HepG2 (cell line): ENCODE data around the gene PRR15L. TPM values are rescaled to one million over a fixed set of nuclear protein-coding genes. Genes with fewer than 3 reads are reported as not detected.

ENCODE experiments used
- CC2D1A ChIP-seq: sonication (generic); formaldehyde crosslinking; IDR thresholded peaks from 2 replicates; pipeline ENCODE4 v1.8.1; 2023; ENCODE audit warnings: mild to moderate bottlenecking, missing genetic modification reagents
- DNMT3B ChIP-seq: conservative IDR thresholded peaks from 2 replicates; pipeline ENCODE4 v1.6.1; 2016; ENCODE audit warnings: missing biosample characterization, control low read depth
- DR1 ChIP-seq: sonication (generic); formaldehyde crosslinking; IDR thresholded peaks from 2 replicates; pipeline ENCODE4 v1.8.0; 2021; ENCODE audit warnings: mild to moderate bottlenecking, missing genetic modification reagents, inconsistent platforms
- ERF ChIP-seq: IDR thresholded peaks from 2 replicates; pipeline ENCODE4 v1.6.1; 2018; ENCODE audit warnings: missing biosample characterization, missing genetic modification reagents
- HOXA5 ChIP-seq: sonication (generic); formaldehyde crosslinking; IDR thresholded peaks from 2 replicates; pipeline ENCODE4 v1.4.0; 2020; ENCODE audit warnings: missing genetic modification reagents
- KDM4B ChIP-seq: sonication (generic); formaldehyde crosslinking; IDR thresholded peaks from 2 replicates; pipeline ENCODE4 v1.4.0; 2020; ENCODE audit warnings: missing genetic modification reagents
- NFYB ChIP-seq: sonication (generic); formaldehyde crosslinking; IDR thresholded peaks from 2 replicates; pipeline ENCODE4 v1.4.0; 2020; ENCODE audit warnings: missing genetic modification reagents
- PHF5A ChIP-seq: IDR thresholded peaks from one replicate; pipeline ENCODE4 v1.6.1; 2018; ENCODE audit warnings: low read depth, missing genetic modification reagents; ENCODE audit not compliant: unreplicated experiment
- POLR2G ChIP-seq: fragments of 200-400 bp; formaldehyde crosslinking; IDR thresholded peaks from 2 replicates; pipeline ENCODE4 v1.6.1; 2018; ENCODE audit warnings: mild to moderate bottlenecking, low read depth, low read length, moderate library complexity
- SETDB1 ChIP-seq: sonication (generic); formaldehyde crosslinking; IDR thresholded peaks from 2 replicates; pipeline ENCODE4 v1.5.1; 2020; ENCODE audit warnings: missing genetic modification reagents, mild to moderate bottlenecking, borderline replicate concordance
- SUZ12 ChIP-seq: fragments of 150-350 bp; IDR thresholded peaks from 2 replicates; pipeline ENCODE4 v1.6.1; 2014; ENCODE audit warnings: low read depth, low read length
- TGIF2 ChIP-seq: IDR thresholded peaks from 2 replicates; pipeline ENCODE4 v1.6.1; 2016; ENCODE audit warnings: control low read depth, missing compliant biosample characterization
- ZNF33B ChIP-seq: sonication (generic); formaldehyde crosslinking; IDR thresholded peaks from 2 replicates; pipeline ENCODE4 v1.5.1; 2020; ENCODE audit warnings: mild to moderate bottlenecking, missing genetic modification reagents
- ZNF547 ChIP-seq: sonication (generic); formaldehyde crosslinking; IDR thresholded peaks from 2 replicates; pipeline ENCODE4 v1.5.1; 2020; ENCODE audit warnings: mild to moderate bottlenecking, missing genetic modification reagents
- ZSCAN25 ChIP-seq: sonication (generic); formaldehyde crosslinking; IDR thresholded peaks from 2 replicates; pipeline ENCODE4 v1.8.0; 2022; ENCODE audit warnings: mild to moderate bottlenecking, missing genetic modification reagents
- polyA plus RNA-seq, 8 experiments: library from polyadenylated mRNA; depleted of rRNA in 3 of 8; stranded (reverse) in 7 of 8; unstranded in 1 of 8; fragments of >200 nt; fragmentation: Illumina TruSeq in 4 of 8; extraction: Trizol in 4 of 8; gene quantifications; 2 replicates each; pipeline versions ENCODE4 v1.2.1 to v1.2.3, GENCODE V29; 2011 to 2016; ENCODE audit warnings: low read depth in 4 of 8, missing spikeins in 1 of 8, mixed read lengths in 1 of 8; ENCODE audit not compliant: insufficient read depth in 1 of 8
- total RNA-seq, 5 experiments: library from RNA; depleted of rRNA; stranded (reverse); fragments of >200 nt; fragmentation: Illumina TruSeq; extraction: Trizol; gene quantifications; 2 replicates each; pipeline ENCODE4 v1.2.3, GENCODE V29; 2016; ENCODE audit warnings: low read depth in 1 of 5
- TF ChIP-seq, protein P1 (sequence below): IDR thresholded peaks from 2 replicates; pipeline ENCODE4 v1.6.1; 2016; ENCODE audit warnings: missing biosample characterization, missing genetic modification reagents, low read depth
- TF ChIP-seq, protein P2 (sequence below): sonication (generic); formaldehyde crosslinking; IDR thresholded peaks from 2 replicates; pipeline ENCODE4 v1.8.0; 2022; ENCODE audit warnings: low read depth, missing genetic modification reagents
- TF ChIP-seq, protein P3 (sequence below): sonication (generic); formaldehyde crosslinking; IDR thresholded peaks from 2 replicates; pipeline ENCODE4 v1.4.0; 2020; ENCODE audit warnings: missing genetic modification reagents
- TF ChIP-seq, protein P4 (sequence below): sonication (generic); formaldehyde crosslinking; IDR thresholded peaks from 2 replicates; pipeline ENCODE4 v1.5.0; 2020; ENCODE audit warnings: missing genetic modification reagents
- TF ChIP-seq, protein P5 (sequence below): sonication (generic); formaldehyde crosslinking; IDR thresholded peaks from 2 replicates; pipeline ENCODE4 v1.5.0; 2020; ENCODE audit warnings: mild to moderate bottlenecking, missing genetic modification reagents
- TF ChIP-seq, protein P6 (sequence below): sonication (generic); formaldehyde crosslinking; IDR thresholded peaks from 2 replicates; pipeline ENCODE4 v1.8.1; 2023; ENCODE audit warnings: mild to moderate bottlenecking, moderate library complexity, missing genetic modification reagents

PRR15L gene
- total and polyA plus RNA-seq, 2 of the 13 experiments (the other 11 are each of a cell fraction or from before 2014, with no cell fraction given) = 0.44 to 2.0 TPM

DNA sequence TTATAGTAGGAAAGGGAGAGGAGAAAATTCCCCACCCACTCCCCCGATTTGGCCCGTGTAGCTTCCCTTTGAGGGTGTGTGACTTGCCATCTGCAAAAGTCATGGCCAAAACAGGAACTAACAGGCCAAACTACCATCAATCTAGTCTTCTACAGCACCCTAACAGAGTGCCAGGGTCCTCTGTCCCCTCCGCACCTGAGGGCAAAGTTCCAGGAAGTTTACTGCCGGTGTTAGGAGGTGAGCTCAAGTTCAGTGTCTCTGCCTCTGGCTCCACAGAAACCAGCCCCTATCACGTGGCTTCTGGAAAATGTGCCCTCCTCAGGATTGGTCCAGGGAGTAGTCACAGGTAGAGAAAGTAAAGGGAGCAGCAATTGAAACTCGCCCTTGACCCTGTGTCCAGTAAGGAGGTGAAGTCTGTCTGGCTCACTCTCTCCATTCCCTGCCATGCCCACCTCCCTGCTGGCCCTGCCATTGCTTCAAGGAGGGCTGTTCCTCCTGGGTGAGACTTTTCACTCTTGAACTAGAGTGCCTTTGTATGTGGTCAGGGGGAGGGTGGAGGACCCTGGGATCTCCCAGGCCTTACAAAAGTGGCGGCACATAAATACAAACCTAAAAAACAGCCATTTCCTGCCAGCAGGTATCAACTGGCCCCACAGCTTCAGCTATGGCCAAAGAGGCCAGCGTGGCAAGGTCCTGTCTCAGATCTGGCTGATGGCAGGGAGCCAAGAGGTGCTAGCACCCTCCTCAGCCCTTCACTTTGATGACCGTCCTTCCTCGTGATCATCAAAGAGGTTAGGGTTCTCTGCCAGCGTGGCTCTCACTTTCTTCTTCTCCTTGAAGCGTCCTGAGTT is 5.3 kb downstream of the PRR15L start (continued):
- TF ChIP-seq, protein P1, sequence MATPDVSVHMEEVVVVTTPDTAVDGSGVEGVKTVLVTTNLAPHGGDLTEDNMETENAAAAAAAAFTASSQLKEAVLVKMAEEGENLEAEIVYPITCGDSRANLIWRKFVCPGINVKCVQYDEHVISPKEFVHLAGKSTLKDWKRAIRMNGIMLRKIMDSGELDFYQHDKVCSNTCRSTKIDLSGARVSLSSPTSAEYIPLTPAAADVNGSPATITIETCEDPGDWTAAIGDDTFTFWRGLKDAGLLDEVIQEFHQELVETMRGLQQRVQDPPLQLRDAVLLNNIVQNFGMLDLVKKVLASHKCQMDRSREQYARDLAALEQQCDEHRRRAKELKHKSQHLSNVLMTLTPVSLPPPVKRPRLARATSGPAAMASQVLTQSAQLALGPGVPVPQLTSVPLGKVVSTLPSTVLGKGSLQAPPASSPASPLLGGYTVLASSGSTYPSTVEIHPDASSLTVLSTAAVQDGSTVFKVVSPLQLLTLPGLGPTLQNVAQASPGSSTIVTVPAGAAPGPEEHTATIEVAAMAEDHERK (CRISPR knock-in tag) = no peak
- TF ChIP-seq, protein P2, sequence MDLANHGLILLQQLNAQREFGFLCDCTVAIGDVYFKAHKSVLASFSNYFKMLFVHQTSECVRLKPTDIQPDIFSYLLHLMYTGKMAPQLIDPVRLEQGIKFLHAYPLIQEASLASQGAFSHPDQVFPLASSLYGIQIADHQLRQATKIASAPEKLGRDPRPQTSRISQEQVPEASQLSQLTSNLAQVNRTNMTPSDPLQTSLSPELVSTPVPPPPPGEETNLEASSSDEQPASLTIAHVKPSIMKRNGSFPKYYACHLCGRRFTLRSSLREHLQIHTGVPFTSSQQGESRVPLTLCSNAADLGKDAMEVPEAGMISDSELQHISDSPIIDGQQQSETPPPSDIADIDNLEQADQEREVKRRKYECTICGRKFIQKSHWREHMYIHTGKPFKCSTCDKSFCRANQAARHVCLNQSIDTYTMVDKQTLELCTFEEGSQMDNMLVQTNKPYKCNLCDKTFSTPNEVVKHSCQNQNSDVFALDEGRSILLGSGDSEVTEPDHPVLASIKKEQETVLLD (CRISPR knock-in tag) = no peak
- TF ChIP-seq ERF (peak; percentile 92; the same call in 1 of the 2 replicates), SUZ12 (no peak), HOXA5 (CRISPR knock-in tag) (0 out of 2 replicates have a peak, but pooled peaks have one; percentile 41), DNMT3B (CRISPR knock-in tag) (0 out of 2 replicates have a peak, but pooled peaks have one; percentile 45), PHF5A (CRISPR knock-in tag) (peak; percentile 93), ZNF33B (CRISPR knock-in tag) (peak; percentile 50; the same call in 1 of the 2 replicates), KDM4B (CRISPR knock-in tag) (no peak), ZNF547 (peak; percentile 71), NFYB (CRISPR knock-in tag) (no peak), ZSCAN25 (CRISPR knock-in tag) (peak; percentile 38; the same call in 1 of the 2 replicates), POLR2G (no peak), CC2D1A (CRISPR knock-in tag) (no peak), DR1 (CRISPR knock-in tag) (no peak), SETDB1 (no peak), TGIF2 (CRISPR knock-in tag) (no peak)
- TF ChIP-seq, protein P3, sequence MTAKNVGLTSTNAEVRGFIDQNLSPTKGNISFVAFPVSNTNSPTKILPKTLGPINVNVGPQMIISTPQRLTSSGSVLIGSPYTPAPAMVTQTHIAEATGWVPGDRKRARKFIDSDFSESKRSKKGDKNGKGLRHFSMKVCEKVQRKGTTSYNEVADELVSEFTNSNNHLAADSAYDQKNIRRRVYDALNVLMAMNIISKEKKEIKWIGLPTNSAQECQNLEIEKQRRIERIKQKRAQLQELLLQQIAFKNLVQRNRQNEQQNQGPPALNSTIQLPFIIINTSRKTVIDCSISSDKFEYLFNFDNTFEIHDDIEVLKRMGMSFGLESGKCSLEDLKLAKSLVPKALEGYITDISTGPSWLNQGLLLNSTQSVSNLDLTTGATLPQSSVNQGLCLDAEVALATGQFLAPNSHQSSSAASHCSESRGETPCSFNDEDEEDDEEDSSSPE = no peak
- TF ChIP-seq, protein P4, sequence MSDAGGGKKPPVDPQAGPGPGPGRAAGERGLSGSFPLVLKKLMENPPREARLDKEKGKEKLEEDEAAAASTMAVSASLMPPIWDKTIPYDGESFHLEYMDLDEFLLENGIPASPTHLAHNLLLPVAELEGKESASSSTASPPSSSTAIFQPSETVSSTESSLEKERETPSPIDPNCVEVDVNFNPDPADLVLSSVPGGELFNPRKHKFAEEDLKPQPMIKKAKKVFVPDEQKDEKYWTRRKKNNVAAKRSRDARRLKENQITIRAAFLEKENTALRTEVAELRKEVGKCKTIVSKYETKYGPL (CRISPR knock-in tag) = no peak
- TF ChIP-seq, protein P5, sequence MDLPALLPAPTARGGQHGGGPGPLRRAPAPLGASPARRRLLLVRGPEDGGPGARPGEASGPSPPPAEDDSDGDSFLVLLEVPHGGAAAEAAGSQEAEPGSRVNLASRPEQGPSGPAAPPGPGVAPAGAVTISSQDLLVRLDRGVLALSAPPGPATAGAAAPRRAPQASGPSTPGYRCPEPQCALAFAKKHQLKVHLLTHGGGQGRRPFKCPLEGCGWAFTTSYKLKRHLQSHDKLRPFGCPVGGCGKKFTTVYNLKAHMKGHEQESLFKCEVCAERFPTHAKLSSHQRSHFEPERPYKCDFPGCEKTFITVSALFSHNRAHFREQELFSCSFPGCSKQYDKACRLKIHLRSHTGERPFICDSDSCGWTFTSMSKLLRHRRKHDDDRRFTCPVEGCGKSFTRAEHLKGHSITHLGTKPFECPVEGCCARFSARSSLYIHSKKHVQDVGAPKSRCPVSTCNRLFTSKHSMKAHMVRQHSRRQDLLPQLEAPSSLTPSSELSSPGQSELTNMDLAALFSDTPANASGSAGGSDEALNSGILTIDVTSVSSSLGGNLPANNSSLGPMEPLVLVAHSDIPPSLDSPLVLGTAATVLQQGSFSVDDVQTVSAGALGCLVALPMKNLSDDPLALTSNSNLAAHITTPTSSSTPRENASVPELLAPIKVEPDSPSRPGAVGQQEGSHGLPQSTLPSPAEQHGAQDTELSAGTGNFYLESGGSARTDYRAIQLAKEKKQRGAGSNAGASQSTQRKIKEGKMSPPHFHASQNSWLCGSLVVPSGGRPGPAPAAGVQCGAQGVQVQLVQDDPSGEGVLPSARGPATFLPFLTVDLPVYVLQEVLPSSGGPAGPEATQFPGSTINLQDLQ (CRISPR knock-in tag) = no peak
- TF ChIP-seq, protein P6, sequence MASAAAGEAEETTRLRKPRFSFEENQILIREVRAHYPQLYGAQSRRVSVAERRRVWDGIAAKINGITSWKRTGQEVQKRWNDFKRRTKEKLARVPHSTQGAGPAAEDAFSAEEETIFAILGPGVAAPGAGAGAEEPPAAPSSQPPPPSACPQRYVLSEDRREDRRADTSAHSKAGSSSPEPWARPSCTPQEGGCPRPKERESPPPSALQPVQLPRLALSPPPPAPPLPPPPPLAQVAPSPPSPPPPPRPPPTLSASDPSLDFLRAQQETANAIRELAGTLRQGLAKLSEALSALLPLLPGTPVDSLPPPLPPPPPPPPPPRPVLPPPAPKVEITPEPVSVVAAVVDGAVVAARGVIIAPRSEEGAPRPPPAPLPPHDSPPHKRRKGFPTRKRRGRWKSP (CRISPR knock-in tag) = no peak
